Brain microvascular endothelial cell (primary cell): ENCODE measurements around the gene TCF20.
A peak's percentile ranks its signal among the peaks of the same experiment; 100 is the strongest.

Source experiments
- DNase-seq: peaks from one replicate; pipeline ENCODE4 v3.0.0-alpha.2; 2020
- H3K27ac ChIP-seq: fragments of 250-450 bp; sonication (Bioruptor Pico); 2 replicates; pipeline ENCODE4 v1.5.1; 2020; ENCODE audit warnings: mild to moderate bottlenecking, moderate library complexity
- H3K27me3 ChIP-seq: fragments of 250-450 bp; sonication (Bioruptor Pico); replicated peaks from 2 replicates; pipeline ENCODE4 v1.5.1; 2020; ENCODE audit warnings: mild to moderate bottlenecking
- H3K36me3 ChIP-seq: fragments of 250-450 bp; sonication (Bioruptor Pico); replicated peaks from 2 replicates; pipeline ENCODE4 v1.5.1; 2020; ENCODE audit warnings: mild to moderate bottlenecking
- H3K4me3 ChIP-seq: 2 replicates; pipeline ENCODE4 v1.5.1; 2011; ENCODE audit warnings: low read depth, mild to moderate bottlenecking, control low read depth, low read length, moderate library complexity
- in situ Hi-C: cut with HindIII; loops from 2 replicates; pipeline ENCODE4 v1.10.0; 2017; ENCODE audit warnings: low sequenced_read_pairs, low pct_ligation_motif_present
- TF ChIP-seq, protein P1 (sequence below): IDR thresholded peaks from 2 replicates; pipeline ENCODE4 v1.5.1; 2011; ENCODE audit warnings: low read depth, mild to moderate bottlenecking, moderate library complexity, low read length, control low read depth, inconsistent platforms; ENCODE audit errors: missing control alignments

Gene TCF20

DNA sequence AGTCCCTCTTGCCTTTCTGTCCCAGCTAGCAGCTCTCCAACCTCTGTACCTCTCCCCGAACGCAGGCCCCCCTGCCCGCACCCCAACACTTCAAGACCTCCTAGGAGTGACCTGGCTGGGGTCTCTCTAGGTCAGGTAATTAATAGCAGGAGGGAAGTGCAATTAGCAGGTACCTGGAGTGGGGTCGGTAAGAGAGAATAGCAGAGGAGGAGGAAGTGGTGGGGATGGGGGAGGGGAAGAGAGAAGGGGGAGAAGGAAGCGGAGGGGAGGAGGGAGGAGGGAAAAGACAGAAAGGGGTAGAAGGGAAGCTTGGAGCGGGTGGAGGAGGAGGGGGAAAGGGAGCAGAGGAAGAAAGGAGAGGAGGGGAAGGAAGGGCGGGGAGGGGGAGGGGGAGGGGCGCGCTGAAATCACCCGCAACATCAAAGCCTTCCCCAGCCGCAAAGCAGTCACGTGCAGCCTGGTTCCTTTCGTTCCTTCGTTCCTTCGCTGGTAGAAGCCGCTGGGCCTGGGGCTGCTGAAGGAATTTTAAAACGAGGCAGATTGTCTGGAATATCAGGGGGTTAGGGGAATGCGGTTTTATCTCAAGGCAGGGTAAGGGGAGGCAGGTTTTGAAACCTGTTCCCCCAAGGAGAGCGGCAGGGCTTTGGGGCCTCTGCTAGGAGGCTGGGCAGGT, 29.3 kb upstream of the TCF20 start:
- TF ChIP-seq, protein P1, sequence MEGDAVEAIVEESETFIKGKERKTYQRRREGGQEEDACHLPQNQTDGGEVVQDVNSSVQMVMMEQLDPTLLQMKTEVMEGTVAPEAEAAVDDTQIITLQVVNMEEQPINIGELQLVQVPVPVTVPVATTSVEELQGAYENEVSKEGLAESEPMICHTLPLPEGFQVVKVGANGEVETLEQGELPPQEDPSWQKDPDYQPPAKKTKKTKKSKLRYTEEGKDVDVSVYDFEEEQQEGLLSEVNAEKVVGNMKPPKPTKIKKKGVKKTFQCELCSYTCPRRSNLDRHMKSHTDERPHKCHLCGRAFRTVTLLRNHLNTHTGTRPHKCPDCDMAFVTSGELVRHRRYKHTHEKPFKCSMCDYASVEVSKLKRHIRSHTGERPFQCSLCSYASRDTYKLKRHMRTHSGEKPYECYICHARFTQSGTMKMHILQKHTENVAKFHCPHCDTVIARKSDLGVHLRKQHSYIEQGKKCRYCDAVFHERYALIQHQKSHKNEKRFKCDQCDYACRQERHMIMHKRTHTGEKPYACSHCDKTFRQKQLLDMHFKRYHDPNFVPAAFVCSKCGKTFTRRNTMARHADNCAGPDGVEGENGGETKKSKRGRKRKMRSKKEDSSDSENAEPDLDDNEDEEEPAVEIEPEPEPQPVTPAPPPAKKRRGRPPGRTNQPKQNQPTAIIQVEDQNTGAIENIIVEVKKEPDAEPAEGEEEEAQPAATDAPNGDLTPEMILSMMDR: no peak
- in situ Hi-C loops: no loop called here
- peaks cover 19% of the 10 kb centered on the region for H3K27me3 ChIP-seq
- H3K4me3 ChIP-seq: no peak overlapping the region
- H3K27ac ChIP-seq: no peak overlapping the region
- no peaks in the 10 kb centered on the region for H3K36me3 ChIP-seq
- no peak for DNase-seq

DNA sequence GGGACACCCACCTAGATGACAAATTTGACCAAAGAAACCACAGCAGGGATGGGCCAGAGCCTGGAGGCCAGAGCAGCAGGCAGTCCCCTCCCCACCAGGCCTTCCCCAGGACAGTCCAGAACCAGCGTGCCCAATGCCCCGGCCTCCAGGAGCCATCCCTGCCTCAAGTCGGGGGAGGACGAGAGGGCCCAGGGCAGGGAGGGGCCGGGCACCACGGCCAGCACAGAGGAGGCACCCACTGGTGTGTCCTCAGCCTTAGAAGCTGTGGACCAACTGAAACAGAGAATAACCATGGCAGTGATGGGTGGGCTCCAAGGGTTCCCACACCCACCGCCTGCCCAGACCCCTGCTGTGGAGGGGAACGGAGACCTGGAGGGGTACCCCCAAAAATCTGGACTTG, 28.3 kb upstream of the TCF20 start:
- in situ Hi-C loops: no loop called here
- Histone ChIP-seq H3K36me3 (no peaks in the 10 kb centered on the region), H3K4me3 (no peak overlapping the region), H3K27me3 (peaks cover 16% of the 10 kb centered on the region), H3K27ac (no peak overlapping the region)
- TF ChIP-seq, protein P1: no peak
- no peak for DNase-seq

DNA sequence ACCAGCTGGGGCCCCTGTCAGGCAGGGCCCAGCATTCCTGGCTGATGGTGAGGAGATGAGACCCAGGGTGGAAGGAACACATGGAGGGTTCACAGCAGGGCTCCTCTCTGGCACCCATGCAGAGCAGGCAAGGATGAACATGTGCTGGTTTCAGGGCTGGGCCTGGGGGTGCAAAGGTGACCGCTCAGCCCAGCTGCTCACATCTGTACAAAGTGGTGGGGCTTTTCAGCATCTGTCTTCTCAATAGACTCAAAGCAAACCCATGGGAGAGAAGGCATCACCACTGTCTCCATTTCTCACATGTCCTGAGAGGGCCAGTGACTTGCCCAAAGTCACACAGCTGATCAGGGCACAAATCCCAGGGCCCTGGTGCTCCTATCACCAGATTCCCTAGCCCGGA, 27.3 kb upstream of the TCF20 start:
- Histone ChIP-seq H3K36me3 (no peaks in the 10 kb centered on the region), H3K27ac (no peak overlapping the region), H3K27me3 (peaks cover 11% of the 10 kb centered on the region), H3K4me3 (no peak overlapping the region)
- TF ChIP-seq, protein P1: no peak
- DNase-seq: no peak
- in situ Hi-C loops: no loop called here

DNA sequence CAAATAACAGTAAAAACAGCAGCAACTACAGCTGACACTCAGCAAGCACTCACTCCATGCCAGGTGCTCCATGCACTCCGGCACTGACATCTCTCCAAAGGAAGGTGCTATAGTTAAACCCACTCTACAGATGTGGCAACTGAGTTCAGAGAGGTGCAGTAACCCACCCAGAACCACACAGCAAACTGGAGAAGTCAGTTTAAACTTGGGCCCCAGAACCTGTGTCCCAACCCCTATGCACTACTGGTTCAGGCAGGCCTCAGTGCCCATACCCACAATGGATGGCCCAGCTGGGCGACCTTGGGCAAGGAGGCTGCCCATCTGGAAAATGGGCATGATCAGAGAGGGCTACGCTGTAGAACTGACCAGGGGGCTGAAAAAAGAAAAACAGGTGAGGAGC, 26.4 kb upstream of the TCF20 start:
- TF ChIP-seq, protein P1: no peak
- H3K27ac ChIP-seq: no peak overlapping the region
- DNase-seq: no peak
- no peak overlapping the region for H3K4me3 ChIP-seq
- peaks cover 8% of the 10 kb centered on the region for H3K27me3 ChIP-seq
- in situ Hi-C loops: no loop called here
- no peaks in the 10 kb centered on the region for H3K36me3 ChIP-seq

DNA sequence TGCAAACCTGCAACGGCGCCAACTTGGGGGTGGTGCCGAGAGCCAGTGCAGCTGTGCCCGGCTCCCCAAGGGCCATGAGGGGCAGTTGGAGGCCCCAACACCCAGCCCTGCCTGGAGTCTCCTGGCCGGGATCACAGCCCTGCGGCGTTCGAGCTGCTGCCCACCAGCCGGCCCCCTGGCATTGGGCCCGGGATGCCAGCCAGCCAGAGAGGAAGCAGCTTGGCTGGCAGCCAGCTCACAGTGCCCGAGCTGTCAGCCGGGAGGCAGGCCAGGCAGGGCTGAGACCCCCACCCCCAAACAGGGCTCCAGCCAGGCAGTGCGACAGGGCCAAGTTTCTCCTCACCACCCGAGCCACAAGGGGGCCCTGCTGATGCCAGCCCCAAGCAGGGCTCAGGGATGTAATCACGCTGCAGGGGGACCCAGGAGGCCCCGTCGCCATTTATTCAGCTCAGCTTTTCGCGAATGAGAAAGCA, 26.0 kb upstream of the TCF20 start:
- TF ChIP-seq, protein P1: peak; percentile 40
- Histone ChIP-seq H3K27ac (no peak overlapping the region), H3K36me3 (no peaks in the 10 kb centered on the region), H3K27me3 (peaks cover 6% of the 10 kb centered on the region), H3K4me3 (no peak overlapping the region)
- in situ Hi-C loops: no loop called here
- no peak for DNase-seq
